NCI-H1417 treated with DMSO at 0.1 percent for 48 hours (cell line): Measurements from ENCODE around the gene GART.
A peak's percentile ranks its signal among the peaks of the same experiment; 100 is the strongest.
"Not testable (repeated sequence)": the region's sequence is repeated elsewhere in the genome, so short reads cannot be mapped to it uniquely, and the experiment has no call there.

Source experiments
- DNase-seq: peaks from one replicate; lab custom pipeline; 2025; lab: John Stamatoyannopoulos, UW

The GART gene

DNA sequence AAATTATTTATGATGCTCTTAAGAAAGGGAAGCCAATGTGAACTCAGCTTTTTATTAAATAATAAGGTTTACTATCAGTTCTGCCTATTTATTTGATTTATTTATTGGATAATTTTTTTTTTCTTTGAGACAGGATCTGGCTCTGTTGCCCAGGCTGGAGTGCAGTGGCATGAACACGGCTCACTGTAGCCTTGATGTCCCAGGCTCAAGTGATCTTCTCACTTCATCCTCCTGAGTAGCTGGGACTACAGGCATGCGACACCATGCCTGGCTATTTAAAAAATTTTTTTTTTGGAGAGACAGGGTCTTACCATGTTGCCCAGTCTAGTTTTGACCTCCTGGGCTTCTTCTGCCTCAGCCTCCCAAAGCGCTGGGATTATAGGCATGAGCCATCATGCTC, 29.4 kb downstream of the GART start:
- no peak for DNase-seq

DNA sequence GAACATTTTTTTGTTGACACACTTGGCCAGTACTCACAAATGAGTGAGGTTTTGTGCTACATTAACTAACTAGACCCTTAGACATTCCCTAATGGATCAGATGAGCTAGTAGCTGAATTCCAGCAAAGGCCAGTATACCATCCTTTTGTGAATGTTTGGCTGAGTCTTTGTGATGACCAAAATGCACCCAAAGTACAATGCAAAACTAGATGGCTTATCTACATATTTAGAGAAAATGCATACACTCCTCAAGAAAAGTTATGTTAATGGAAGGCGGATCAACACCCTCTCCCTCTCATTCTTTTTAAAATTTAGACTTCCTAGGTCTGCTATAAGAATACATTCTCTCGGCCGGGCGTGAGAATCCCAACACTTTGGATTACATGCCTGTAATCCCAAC, 30.3 kb downstream of the GART start:
- DNase-seq, result no peak

DNA sequence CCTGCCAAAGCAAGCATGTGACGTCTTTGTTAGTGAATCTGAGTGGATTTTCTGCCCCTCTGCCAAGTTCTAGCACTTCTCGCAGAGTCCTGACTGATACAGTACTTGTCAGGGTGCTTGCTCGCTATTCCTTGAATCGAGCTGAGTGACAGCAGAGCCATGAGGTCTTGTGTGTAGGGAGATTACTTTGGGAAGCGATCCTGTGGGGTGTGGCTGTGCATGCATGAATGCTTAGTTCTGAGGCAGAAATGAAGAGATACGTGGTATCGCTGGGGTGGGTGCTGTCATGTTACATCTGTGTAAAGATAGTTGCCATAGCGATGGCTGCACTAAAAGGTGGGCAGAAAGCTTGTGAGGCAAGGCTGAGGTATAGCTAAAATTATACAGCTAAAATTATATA, 31.1 kb downstream of the GART start:
- DNase-seq, result no peak

DNA sequence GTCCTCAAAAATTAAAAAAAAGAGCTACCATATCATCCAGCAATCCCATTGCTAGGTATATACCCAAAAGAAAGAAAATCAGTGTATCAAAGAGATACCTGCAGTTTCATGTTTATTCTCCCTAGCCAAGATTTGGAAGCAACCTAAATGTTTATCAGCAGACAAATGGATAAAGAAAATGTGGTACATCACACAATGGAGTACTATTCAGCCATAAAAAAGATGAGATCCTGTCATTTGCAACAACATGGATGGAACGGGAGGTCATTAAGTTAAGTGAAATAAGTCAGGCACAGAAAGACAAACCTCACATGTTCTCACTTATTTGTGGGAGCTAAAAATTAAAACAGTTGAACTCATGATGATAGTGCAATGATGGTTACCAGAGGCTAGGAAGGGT, 34.9 kb downstream of the GART start:
- DNase-seq, result not testable (repeated sequence)

DNA sequence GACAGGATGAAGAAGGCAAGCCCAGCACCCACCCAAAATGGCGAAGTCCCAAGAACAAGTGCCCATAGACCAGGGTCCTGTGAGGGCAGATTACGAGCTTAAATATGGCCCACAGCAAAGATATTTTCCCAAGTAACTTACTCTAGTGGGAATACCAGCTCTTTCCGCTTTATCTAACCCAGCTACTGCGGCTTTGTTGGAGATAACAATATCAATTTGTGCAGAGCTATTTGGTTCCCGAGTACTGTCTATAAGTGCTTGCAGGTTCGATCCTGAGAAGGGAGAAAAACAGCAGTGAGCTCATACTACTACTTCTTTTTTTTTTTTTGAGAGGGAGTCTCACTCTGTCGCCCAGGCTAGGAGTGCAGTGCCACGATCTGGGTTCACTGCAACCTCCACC, 36.1 kb downstream of the GART start:
- DNase-seq, result no peak

DNA sequence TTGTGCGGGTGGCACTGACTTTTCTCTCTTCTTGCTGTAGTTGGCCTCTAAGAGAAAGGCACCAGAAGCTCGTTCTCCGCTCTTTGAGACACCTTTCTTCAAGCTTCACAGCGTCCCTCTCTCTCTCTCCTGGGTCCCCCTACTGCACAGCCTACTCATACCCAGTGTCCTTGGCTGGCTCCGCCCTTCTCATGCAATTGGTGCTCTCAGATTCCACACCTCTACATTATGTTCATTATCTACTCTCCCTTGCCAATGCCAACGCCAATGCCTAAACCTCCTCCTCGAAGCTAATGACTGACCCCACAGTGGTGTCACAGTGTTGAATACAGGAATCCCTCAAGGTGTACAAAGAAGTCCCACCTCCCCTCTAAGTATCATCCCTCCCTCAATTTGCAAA, 45.6 kb downstream of the GART start:
- no peak for DNase-seq

DNA sequence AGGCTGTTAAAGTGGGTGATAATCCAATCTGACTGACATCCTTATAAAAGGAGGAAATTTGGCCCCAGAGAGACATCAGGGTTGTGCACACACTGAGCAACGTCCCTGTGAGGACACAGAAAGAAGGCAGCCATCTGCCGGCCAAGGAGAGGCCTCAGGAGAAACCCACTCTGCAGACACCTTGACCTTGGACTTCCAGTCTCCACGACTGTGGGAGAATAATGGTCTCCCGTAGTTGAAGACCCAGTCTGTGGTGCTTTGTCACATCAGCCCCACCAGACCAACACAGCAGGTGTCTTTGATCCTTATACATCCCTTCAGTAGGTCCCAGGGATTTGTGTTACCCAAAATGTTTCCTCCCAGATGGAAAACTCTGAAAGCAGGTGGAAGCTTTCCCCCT, 46.2 kb downstream of the GART start:
- no peak for DNase-seq

DNA sequence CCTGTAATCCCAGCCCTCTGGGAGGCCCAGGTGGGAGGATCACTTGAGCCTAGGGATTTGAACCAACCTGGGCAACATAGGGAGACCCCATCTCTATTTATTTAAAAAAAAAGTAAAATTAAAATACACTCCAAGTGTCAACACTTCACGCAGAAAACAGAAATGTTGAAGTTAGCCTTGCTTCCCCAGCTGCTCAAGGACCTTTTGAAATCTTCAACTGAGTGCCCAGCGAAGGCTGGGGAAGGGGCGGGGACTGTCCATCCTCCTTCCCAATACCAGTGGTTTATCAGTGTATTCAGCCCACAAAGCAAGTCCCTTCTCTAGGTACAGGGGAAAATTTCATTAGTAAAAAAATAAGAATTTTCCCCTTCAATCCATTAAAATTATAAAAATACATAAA, 48.2 kb downstream of the GART start:
- DNase-seq, result no peak

DNA sequence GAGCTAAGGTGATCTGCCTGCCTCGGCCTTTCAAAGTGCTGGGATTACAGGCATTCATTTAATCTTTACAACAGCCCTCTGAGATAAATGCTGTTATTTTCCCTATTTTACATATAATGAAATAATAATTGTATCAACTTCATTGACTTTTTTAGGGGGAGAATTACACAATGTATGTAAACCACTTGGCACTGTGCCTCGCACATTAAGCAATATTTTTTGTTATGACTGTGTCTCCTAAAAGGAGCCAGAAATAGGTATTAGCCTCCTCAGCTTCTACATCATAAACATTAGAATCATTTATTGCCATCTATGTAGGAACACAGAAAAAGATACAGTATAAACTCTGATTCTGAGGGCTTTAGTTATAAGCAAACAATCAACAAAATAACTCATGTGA, 49.3 kb downstream of the GART start:
- no peak for DNase-seq

DNA sequence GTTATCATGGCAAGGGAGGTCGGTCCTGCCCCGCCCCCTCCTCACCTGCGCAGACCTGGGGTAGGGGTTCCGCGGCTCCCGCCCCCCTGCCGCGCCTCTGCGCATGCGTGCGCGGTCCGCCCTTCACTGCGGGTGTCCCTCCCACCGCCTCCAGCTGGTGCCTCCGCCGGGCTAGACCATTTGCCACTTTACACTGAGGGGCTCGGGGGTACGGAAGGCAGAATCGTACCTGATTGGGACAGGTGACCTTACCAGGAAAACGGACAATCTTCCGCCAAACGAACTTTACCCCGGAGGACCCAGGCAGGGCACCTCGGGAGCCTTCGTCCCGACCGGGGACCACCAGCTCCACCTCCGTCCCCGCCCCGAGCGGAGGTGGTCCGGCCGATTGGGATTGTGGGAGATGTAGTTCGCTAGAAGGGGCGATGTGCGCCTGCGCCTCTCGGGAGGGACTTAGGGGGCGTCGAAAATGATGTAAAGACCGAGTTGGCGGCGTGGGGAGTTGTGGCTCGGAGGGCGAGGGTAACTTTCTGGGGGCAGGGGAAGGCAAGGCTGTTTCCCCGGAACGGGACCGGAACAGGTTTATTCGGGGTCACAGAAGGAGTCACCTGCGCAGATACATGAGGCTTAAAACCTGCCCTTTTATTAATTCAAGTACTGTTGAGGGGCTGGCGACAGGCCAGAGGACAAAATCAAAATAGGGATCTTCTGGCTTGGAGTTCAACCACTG, 50.4 kb downstream of the GART start, which contains the start of gene DNAJC28:
Gene DNAJC28, minus strand, starts transcription at position 344 of the 730 bp plus-strand sequence. CDS start 2,323 bp downstream, outside the sequence.
- peak; percentile 86 for DNase-seq

DNA sequence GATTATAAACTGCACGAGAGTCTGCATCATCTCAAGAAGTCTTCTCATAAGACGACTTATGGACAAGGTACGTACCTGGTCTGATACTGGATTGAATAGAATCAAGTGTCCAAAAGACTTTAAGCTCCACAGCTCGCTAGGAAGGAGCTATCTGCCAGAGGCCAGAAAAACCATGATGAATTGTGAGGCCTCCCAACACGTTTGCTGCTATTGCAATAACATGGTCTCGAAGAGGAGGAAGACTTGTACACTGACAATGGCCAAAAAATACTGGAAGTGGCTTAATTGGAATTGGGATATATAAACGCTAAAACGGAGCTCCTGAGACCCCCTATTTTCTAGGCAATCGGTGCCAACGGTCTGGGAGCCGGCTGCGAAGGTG, 50.9 kb downstream of the GART start:
- DNase-seq, result no peak

DNA sequence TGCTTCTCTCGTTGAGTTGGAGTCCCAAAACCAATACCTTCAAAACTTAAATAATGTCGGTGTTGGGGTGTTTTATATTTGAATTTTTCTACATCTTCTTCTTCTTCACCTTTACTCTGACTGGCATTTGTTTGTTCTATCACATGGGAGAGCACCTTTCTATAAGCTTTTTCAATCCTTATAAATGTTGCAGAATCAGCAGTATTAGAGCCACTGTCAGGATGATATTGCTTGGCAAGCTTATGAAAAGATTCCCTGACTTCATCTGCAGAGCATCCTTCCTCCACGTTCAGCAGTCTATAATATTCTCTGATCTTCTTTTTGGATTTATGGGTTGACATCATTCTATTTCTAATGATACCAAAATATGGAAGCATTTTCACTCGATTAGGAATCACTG, 53.0 kb downstream of the GART start:
- no peak for DNase-seq

DNA sequence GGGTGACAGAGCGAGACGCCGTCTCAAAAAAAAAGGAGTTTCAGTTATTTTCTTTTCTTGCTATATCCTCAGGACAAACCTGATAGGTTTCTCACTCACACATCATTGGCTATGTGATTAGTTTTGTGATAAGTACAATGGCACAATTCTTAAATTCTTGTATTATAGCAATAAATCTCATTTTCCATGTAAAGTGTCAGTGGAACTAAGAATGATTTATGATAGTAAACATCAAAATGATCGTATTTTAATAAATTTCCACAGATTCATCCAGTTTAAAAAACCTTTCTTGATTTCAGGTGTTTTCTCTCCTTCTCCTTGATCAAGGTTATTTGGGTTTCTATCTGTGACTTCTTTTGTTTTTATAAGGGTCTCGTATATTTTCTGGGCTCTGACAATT, 53.9 kb downstream of the GART start:
- DNase-seq, result no peak

DNA sequence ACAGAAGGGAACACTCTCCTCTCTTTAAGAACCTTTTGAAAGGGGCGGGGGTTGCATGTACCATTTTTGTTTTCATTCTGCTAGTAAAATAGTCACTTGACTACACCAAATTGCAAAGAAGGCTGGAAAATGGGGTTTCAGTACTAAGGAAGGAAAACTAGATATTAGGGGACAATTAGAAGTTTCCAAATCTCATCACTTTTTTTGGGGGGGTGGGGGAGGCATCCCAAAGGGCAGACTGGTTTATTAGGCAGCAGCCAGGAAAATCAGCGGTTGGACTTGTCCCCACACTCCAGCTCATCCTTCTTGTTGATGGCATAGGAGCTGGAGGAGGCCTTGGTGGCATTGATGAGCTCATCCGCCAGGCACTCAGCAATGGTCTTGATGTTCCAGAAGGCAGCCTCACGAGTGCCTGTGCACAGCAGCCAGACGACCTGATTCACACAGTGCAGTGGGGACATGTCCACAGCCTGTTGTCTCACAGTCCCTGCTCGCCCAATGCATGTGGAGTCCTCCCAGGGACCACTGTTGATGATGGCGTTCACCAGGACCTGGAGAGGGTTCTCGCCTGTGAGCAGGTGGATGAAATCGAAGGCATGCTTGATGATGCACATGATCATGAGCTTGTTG, 60.5 kb downstream of the GART start:
- DNase-seq, result no peak

DNA sequence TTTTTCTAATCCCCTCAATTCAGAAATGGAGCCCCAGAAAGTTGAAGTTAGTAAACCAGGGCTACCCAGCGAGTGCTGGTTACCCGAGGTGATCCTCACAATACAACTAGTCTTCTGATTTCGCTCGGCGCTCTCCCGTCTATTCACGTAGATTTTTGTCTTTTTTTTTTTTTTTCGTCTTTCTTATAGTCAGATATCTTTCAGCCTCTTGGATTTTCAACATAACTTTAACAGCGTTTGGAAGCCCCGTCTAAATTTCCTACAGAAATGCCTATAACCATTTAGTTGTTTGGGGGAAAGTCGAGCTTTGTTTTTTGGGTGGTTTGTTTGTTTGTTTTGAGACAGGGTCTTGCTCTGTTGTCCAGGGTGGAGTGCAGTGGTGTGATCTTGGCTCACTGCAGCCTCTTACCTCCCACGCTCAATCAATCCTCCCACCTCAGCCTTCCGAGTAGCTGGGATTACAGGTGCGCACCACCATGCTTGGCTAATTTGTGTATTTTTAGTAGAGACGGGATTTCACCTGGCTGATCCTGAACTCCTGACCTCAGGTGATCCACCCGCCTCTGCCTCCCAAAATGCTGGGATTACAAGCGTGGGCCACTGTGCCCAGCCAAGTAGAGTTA, 61.3 kb downstream of the GART start:
- DNase-seq, result no peak

DNA sequence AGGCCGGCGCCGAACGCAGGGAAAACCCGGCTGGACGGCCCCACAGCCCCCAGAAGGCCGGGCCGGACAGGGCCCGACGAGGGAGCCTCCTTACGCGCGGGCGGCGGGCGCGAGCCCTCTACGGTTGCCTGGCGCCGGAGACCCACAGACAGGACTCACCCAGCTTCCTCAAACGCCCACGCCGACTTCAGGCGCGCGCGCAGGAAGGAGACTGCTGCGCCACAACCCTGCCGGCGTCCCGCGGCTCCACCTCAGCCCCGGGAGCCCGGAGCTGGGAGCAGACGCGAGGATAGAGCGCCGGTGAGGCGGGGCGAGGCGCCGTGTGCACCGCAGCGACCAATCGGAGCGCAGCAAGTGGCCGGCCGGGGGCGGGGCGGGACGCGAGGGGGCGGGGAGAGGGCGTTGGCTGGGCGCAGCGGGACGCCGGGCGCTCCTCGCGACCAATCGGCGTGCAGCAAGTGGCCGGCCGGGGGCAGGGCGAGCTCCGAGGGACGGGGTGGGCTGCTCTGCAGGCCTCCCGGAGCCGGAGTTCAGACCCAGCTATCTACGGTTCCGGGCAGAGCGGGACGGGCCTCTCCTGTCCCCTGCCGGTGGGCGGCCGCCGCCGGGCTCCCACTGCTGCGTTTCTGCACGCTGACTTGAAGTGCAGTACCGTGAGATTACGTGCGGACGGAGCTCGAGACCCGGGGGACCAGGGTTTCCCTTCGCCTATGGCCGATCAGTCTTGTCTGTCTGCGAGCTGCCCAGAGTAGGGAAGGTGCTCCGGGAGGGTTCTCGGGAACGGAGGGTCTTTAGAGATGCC, 62.0 kb downstream of the GART start, which contains the start of gene TMEM50B:
Gene TMEM50B, minus strand, starts transcription at position 296 of the 802 bp plus-strand sequence. CDS start 11,089 bp downstream, outside the sequence.
- peak; percentile 92 for DNase-seq

DNA sequence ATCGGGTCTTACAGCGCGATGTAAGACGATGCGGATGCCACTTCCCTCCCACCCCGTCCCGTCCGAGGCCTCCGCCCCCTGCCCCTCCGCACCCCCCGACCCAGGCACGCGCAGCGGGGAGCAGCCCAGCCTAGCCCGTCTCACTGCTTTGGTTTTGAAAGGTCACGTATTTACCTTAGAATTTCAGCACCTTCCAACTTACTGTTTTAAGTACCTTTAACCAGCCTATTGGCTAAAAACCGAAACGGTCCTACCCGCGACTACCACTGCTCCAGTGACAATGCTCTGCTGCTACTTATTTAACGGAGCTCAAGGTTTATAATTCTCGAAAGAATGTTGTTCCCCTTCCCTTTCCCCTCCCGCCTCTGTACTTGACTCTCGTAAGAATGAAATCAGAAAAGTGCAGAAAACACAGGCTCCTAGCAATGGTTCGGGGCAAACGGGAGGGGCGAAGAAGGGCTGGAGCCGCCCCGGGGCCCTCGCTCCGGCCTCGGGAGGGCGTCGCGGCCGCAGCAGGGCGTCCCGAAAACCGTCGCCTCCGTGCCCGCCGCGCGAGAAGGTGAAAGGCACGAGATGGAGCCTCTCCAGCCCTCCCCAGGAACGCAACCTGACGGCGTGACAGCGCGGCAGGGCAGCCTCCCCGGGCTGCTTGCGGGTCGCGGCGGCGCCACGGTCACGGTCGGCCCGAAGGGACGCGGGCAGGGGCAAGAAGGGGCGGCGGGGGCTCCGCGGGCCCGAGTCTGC, 62.8 kb downstream of the GART start:
- no peak for DNase-seq

DNA sequence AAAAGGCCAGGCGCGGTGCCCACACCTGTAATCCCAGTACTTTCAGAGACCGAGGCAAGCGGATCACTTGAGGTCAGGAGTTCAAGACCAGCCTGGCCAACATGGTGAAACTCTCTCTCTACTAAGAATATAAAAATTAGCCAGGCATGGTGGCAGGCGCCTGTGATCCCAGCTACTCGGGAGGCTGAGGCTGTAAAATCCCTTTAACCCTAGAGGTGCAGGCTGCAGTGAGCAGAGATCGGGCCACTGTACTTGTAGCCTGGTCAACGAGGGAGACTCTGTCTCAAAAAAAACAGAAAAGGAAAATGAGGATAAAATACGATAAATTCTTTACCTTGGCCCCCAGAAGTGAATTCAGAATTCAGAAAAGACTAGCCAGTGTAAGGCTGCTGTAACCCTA, 63.7 kb downstream of the GART start:
- DNase-seq, result no peak

DNA sequence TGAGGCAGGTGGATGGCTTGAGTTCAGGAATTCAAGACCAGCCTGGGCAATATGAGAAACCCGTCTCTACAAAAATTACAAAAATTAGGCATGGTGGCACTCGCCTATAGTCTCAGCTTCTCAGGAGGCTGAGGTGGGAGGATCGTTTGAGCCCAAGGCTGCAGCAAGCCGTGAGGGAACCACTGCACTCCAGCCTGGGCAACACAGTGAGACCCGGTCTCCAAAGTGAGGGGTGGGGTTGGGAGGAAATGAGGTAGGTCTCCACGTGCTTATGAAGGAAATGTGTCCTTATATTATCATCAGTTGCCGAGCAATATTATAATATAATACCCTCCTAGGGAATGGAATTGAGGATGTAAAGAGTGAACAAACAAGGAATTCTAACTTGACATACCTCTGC, 64.9 kb downstream of the GART start:
- no peak for DNase-seq

DNA sequence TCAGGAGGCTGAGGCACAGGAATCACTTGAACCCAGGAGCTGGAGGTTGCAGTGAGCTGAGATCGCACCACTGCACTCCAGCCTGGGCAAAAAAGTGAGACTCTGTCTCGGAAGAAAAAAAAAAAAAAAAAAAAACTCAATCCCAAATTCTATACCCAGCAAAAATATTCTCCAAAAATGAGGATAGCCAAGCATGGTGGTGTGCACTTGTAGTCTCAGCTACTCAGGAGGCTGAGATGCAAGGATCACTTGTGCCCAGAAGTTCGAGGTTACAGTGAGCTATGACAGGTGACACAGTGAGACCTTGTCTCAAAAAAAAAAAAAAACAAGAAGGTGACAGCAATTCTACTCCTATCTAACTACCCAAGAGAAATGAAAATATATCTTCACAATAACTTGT, 68.6 kb downstream of the GART start:
- DNase-seq, result no peak

DNA sequence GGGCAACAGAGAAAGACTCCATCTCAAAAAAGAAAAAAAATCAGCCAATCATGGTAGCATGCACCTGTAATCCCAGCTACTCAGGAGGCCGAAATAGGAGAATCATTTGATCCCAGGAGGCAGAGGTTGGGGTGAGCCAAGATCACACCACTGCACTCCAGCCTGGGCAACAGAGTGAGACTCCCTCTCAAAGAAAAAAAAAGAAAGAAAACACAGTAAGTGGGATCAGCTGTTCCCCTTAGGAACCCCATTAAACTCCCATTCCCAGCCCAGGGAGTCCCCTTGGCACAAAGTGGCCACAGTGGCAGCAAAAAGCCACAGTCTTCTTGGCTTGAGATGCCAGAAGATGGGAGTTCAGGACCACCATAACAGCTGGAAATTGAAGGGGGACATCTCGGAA, 71.2 kb downstream of the GART start:
- DNase-seq, result no peak

DNA sequence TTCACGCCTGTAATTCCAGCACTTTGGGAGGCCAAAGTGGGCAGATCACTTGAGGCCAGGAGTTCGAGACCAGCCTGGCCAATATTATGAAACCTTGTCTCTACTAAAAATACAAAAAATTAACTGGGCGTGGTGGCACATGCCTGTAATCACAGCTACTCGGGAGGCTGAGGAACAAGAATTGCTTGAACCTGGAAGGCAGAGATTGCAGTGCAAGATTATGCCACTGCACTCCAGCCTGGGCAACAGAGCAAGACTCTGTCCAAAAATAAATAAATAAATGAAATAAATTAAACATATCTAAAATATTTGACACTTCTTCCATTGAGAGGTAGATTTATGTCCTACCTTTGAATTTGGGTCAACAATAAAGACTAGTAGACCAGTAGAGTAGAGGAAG, 72.7 kb downstream of the GART start:
- DNase-seq, result not testable (repeated sequence)
